ENCODE measurements around the gene TMEM252. TPM values are rescaled to one million over a fixed set of nuclear protein-coding genes. Genes with fewer than 3 reads are reported as not detected.

Gene TMEM252
- total RNA-seq, 1 experiment from 2014 or later: not detected

- H3K4me3 ChIP-seq (ENCODE audit: low read depth, low read length, poor library complexity, severe bottlenecking): no peak overlapping the region
- POLR2A ChIA-PET (ENCODE audit: low non-redundant PET): no interaction called here
- H3K9me3 ChIP-seq (ENCODE audit: low read depth, low read length, poor library complexity, severe bottlenecking): no peaks in the 10 kb centered on the region
- intact Hi-C loops (cut with micrococcal nuclease; ENCODE audit: unreplicated experiment): no loop called here
- CTCF ChIA-PET: no interaction called here
- no peaks in the 10 kb centered on the region for H3K36me3 ChIP-seq (ENCODE audit: insufficient read depth, low read length, poor library complexity, severe bottlenecking)
- no peak for DNase-seq (ENCODE audit: low spot score)
- H3K4me1 ChIP-seq (ENCODE audit: insufficient read depth, low read length, poor library complexity, severe bottlenecking): no peaks in the 10 kb centered on the region
- no peaks in the 10 kb centered on the region for H3K27me3 ChIP-seq (replicated peaks; ENCODE audit: insufficient read depth, low read depth, low read length, poor library complexity)
- no TSS peak for BruUV-seq (replicated peaks)
- TF ChIP-seq CTCF (conservative IDR thresholded peaks at IDR 0.05; ENCODE audit: low read depth, low read length): no peak
- no peak for TF ChIP-seq EZH2 (IDR thresholded peaks at IDR 0.05; ENCODE audit: borderline replicate concordance, low read depth, low read length, poor library complexity, severe bottlenecking)
- H3K27ac ChIP-seq (ENCODE audit: low read depth, low read length, poor library complexity, severe bottlenecking): no peak overlapping the region
Measured at GRCh38 chr9:68537616-68537880, 3.1 kb downstream of the TMEM252 start.

GRCh38 chr9:68536876-68537615 is 3.6 kb downstream of the TMEM252 start:
- H3K36me3 ChIP-seq (ENCODE audit: insufficient read depth, low read length, poor library complexity, severe bottlenecking): no peaks in the 10 kb centered on the region
- no peaks in the 10 kb centered on the region for H3K4me1 ChIP-seq (ENCODE audit: insufficient read depth, low read length, poor library complexity, severe bottlenecking)
- intact Hi-C loops (cut with micrococcal nuclease; ENCODE audit: unreplicated experiment): no loop called here
- H3K4me3 ChIP-seq (ENCODE audit: low read depth, low read length, poor library complexity, severe bottlenecking): no peak overlapping the region
- H3K27ac ChIP-seq (ENCODE audit: low read depth, low read length, poor library complexity, severe bottlenecking): no peak overlapping the region
- TF ChIP-seq EZH2 (IDR thresholded peaks at IDR 0.05; ENCODE audit: borderline replicate concordance, low read depth, low read length, poor library complexity, severe bottlenecking) (no peak), CTCF (conservative IDR thresholded peaks at IDR 0.05; ENCODE audit: low read depth, low read length) (no peak)
- no TSS peak for BruUV-seq (replicated peaks)
- no peaks in the 10 kb centered on the region for H3K27me3 ChIP-seq (replicated peaks; ENCODE audit: insufficient read depth, low read depth, low read length, poor library complexity)
- POLR2A ChIA-PET (ENCODE audit: low non-redundant PET): no interaction called here
- H3K9me3 ChIP-seq (ENCODE audit: low read depth, low read length, poor library complexity, severe bottlenecking): no peaks in the 10 kb centered on the region
- CTCF ChIA-PET: no interaction called here
- DNase-seq (ENCODE audit: low spot score): no peak

- Histone ChIP-seq H3K36me3 (ENCODE audit: insufficient read depth, low read length, poor library complexity, severe bottlenecking) (no peaks in the 10 kb centered on the region), H3K27me3 (replicated peaks; ENCODE audit: insufficient read depth, low read depth, low read length, poor library complexity) (no peaks in the 10 kb centered on the region), H3K27ac (ENCODE audit: low read depth, low read length, poor library complexity, severe bottlenecking) (no peak overlapping the region), H3K4me3 (ENCODE audit: low read depth, low read length, poor library complexity, severe bottlenecking) (no peak overlapping the region), H3K4me1 (ENCODE audit: insufficient read depth, low read length, poor library complexity, severe bottlenecking) (no peaks in the 10 kb centered on the region), H3K9me3 (ENCODE audit: low read depth, low read length, poor library complexity, severe bottlenecking) (no peaks in the 10 kb centered on the region)
- intact Hi-C loops (cut with micrococcal nuclease; ENCODE audit: unreplicated experiment): no loop called here
- BruUV-seq (replicated peaks): no TSS peak
- TF ChIP-seq CTCF (conservative IDR thresholded peaks at IDR 0.05; ENCODE audit: low read depth, low read length) (no peak), EZH2 (IDR thresholded peaks at IDR 0.05; ENCODE audit: borderline replicate concordance, low read depth, low read length, poor library complexity, severe bottlenecking) (no peak)
- no peak for DNase-seq (ENCODE audit: low spot score)
- POLR2A ChIA-PET (ENCODE audit: low non-redundant PET): no interaction called here
- CTCF ChIA-PET: no interaction called here
Measured at GRCh38 chr9:68533678-68534077, 7.0 kb downstream of the TMEM252 start.

All from A673 (cell line).